Measurements from ENCODE around the gene KLHL8.

The KLHL8 gene

DNA sequence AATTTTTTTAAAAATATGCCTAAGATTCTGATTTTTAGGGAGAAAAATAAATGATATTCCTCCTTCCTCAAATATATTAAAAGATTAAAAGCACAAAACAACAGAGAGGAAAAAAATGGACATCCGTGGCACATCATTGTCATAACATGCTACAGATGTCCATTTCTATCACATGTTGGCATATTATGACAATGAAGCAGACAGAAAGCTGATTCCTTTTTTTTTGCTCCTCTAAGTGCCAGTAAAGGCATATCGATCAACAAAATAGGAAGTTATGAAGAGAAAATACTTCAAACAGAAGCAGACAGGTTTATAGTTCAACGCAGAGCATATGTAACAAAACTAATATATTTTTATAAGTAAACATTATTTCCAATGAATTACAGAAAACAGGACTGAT is 11.2 kb downstream of the KLHL8 start:
- no peak overlapping the region for H3K27ac ChIP-seq (ENCODE audit: low read length)
- H3K9me3 ChIP-seq (ENCODE audit: insufficient read depth, low read length): no peaks in the 10 kb centered on the region
- H3K4me3 ChIP-seq (ENCODE audit: low read length): no peak overlapping the region
- peaks cover 4% of the 10 kb centered on the region for H3K36me3 ChIP-seq (replicated peaks; ENCODE audit: low read depth, low read length)
- no peaks in the 10 kb centered on the region for H3K27me3 ChIP-seq (ENCODE audit: low read depth, low read length)
- TF ChIP-seq, protein P1, sequence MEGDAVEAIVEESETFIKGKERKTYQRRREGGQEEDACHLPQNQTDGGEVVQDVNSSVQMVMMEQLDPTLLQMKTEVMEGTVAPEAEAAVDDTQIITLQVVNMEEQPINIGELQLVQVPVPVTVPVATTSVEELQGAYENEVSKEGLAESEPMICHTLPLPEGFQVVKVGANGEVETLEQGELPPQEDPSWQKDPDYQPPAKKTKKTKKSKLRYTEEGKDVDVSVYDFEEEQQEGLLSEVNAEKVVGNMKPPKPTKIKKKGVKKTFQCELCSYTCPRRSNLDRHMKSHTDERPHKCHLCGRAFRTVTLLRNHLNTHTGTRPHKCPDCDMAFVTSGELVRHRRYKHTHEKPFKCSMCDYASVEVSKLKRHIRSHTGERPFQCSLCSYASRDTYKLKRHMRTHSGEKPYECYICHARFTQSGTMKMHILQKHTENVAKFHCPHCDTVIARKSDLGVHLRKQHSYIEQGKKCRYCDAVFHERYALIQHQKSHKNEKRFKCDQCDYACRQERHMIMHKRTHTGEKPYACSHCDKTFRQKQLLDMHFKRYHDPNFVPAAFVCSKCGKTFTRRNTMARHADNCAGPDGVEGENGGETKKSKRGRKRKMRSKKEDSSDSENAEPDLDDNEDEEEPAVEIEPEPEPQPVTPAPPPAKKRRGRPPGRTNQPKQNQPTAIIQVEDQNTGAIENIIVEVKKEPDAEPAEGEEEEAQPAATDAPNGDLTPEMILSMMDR (IDR thresholded peaks at IDR 0.05; ENCODE audit: low read depth, low read length): no peak
- TF ChIP-seq EZH2phosphoT487 (IDR thresholded peaks at IDR 0.05; ENCODE audit: low read depth): no peak
- peaks cover 8% of the 10 kb centered on the region for H3K4me1 ChIP-seq (ENCODE audit: low read length)
- H3K79me2 ChIP-seq (ENCODE audit: low read length): peaks cover 87% of the 10 kb centered on the region
- H4K20me1 ChIP-seq (ENCODE audit: insufficient read depth, low read length): peaks cover 15% of the 10 kb centered on the region; the same call in 1 of the 2 replicates
- 0 out of 2 replicates have a peak overlapping the region, but pooled peaks have one; percentile 14 for H3K4me2 ChIP-seq (ENCODE audit: low read length)
- H3K9ac ChIP-seq (ENCODE audit: low read length): no peak overlapping the region
- no peak overlapping the region for H2AFZ ChIP-seq (ENCODE audit: low read depth, low read length)

- Histone ChIP-seq H3K4me1 (ENCODE audit: low read length) (peaks cover 4% of the 10 kb centered on the region), H3K4me2 (ENCODE audit: low read length) (no peak overlapping the region), H3K9me3 (ENCODE audit: insufficient read depth, low read length) (no peaks in the 10 kb centered on the region; the same call in 1 of the 2 replicates), H2AFZ (ENCODE audit: low read depth, low read length) (no peak overlapping the region), H4K20me1 (ENCODE audit: insufficient read depth, low read length) (peaks cover 4% of the 10 kb centered on the region; the same call in 1 of the 2 replicates), H3K4me3 (ENCODE audit: low read length) (no peak overlapping the region), H3K27ac (ENCODE audit: low read length) (no peak overlapping the region), H3K36me3 (replicated peaks; ENCODE audit: low read depth, low read length) (peaks cover 4% of the 10 kb centered on the region), H3K27me3 (ENCODE audit: low read depth, low read length) (no peaks in the 10 kb centered on the region), H3K79me2 (ENCODE audit: low read length) (peaks cover 91% of the 10 kb centered on the region), H3K9ac (ENCODE audit: low read length) (no peak overlapping the region)
- TF ChIP-seq EZH2phosphoT487 (IDR thresholded peaks at IDR 0.05; ENCODE audit: low read depth): no peak
- TF ChIP-seq, protein P1 (IDR thresholded peaks at IDR 0.05; ENCODE audit: low read depth, low read length): no peak
Measured at GRCh38 chr4:87204559-87204958, 15.9 kb downstream of the KLHL8 start.

- no peak overlapping the region for H3K4me2 ChIP-seq (ENCODE audit: low read length)
- H4K20me1 ChIP-seq (ENCODE audit: insufficient read depth, low read length): peaks cover 13% of the 10 kb centered on the region
- no peak overlapping the region for H2AFZ ChIP-seq (ENCODE audit: low read depth, low read length)
- no peaks in the 10 kb centered on the region for H3K36me3 ChIP-seq (replicated peaks; ENCODE audit: low read depth, low read length)
- H3K4me3 ChIP-seq (ENCODE audit: low read length): no peak overlapping the region
- H3K9ac ChIP-seq (ENCODE audit: low read length): no peak overlapping the region
- peaks cover 7% of the 10 kb centered on the region for H3K4me1 ChIP-seq (ENCODE audit: low read length)
- H3K27me3 ChIP-seq (ENCODE audit: low read depth, low read length): no peaks in the 10 kb centered on the region
- H3K9me3 ChIP-seq (ENCODE audit: insufficient read depth, low read length): no peaks in the 10 kb centered on the region
- TF ChIP-seq, protein P1 (IDR thresholded peaks at IDR 0.05; ENCODE audit: low read depth, low read length): no peak
- no peak for TF ChIP-seq EZH2phosphoT487 (IDR thresholded peaks at IDR 0.05; ENCODE audit: low read depth)
- H3K27ac ChIP-seq (ENCODE audit: low read length): no peak overlapping the region
- peaks cover 62% of the 10 kb centered on the region for H3K79me2 ChIP-seq (ENCODE audit: low read length)
Measured at GRCh38 chr4:87196927-87197326, 23.5 kb downstream of the KLHL8 start.

GRCh38 chr4:87196146-87196545 is 24.3 kb downstream of the KLHL8 start:
- peaks cover 55% of the 10 kb centered on the region for H3K79me2 ChIP-seq (ENCODE audit: low read length)
- H2AFZ ChIP-seq (ENCODE audit: low read depth, low read length): no peak overlapping the region
- H3K27ac ChIP-seq (ENCODE audit: low read length): no peak overlapping the region
- no peaks in the 10 kb centered on the region for H3K36me3 ChIP-seq (replicated peaks; ENCODE audit: low read depth, low read length)
- no peaks in the 10 kb centered on the region for H3K9me3 ChIP-seq (ENCODE audit: insufficient read depth, low read length)
- H3K4me3 ChIP-seq (ENCODE audit: low read length): no peak overlapping the region
- H3K4me1 ChIP-seq (ENCODE audit: low read length): peaks cover 7% of the 10 kb centered on the region
- TF ChIP-seq EZH2phosphoT487 (IDR thresholded peaks at IDR 0.05; ENCODE audit: low read depth): no peak
- TF ChIP-seq, protein P1 (IDR thresholded peaks at IDR 0.05; ENCODE audit: low read depth, low read length): no peak
- H3K4me2 ChIP-seq (ENCODE audit: low read length): no peak overlapping the region
- H3K27me3 ChIP-seq (ENCODE audit: low read depth, low read length): no peaks in the 10 kb centered on the region
- no peak overlapping the region for H3K9ac ChIP-seq (ENCODE audit: low read length)
- peaks cover 13% of the 10 kb centered on the region for H4K20me1 ChIP-seq (ENCODE audit: insufficient read depth, low read length)

Data from OCI-LY3 (cell line).